Measurements from ENCODE around the gene CA11.
"Not testable (repeated sequence)": the region's sequence is repeated elsewhere in the genome, so short reads cannot be mapped to it uniquely, and the experiment has no call there.

DNA sequence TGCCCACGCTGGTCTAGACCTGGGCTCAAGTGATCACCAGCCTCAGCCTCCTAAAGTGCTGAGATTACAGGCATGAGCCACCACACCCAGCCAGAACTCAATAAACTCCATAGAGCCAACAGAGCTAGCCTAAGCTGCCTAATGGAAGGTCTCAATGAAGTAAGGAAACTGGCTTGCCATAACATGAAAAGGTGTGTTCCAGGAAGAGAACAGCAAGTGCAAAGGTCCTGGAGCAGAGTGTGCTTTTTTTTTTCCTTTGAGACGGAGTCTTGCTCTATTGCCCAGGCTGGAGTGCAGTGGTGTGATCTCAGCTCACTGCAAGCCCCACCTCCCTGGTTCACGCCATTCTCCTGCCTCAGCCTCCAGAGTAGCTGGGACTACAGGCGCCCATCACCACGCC lies 11.8 kb upstream of the CA11 start:
- not testable (repeated sequence) for TF ChIP-seq POLR2AphosphoS5 (IDR thresholded peaks at IDR 0.05; ENCODE audit: low read depth, low read length)
- TF ChIP-seq, protein P1, sequence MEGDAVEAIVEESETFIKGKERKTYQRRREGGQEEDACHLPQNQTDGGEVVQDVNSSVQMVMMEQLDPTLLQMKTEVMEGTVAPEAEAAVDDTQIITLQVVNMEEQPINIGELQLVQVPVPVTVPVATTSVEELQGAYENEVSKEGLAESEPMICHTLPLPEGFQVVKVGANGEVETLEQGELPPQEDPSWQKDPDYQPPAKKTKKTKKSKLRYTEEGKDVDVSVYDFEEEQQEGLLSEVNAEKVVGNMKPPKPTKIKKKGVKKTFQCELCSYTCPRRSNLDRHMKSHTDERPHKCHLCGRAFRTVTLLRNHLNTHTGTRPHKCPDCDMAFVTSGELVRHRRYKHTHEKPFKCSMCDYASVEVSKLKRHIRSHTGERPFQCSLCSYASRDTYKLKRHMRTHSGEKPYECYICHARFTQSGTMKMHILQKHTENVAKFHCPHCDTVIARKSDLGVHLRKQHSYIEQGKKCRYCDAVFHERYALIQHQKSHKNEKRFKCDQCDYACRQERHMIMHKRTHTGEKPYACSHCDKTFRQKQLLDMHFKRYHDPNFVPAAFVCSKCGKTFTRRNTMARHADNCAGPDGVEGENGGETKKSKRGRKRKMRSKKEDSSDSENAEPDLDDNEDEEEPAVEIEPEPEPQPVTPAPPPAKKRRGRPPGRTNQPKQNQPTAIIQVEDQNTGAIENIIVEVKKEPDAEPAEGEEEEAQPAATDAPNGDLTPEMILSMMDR (IDR thresholded peaks at IDR 0.05), result not testable (repeated sequence)
- TF ChIP-seq, protein P2, sequence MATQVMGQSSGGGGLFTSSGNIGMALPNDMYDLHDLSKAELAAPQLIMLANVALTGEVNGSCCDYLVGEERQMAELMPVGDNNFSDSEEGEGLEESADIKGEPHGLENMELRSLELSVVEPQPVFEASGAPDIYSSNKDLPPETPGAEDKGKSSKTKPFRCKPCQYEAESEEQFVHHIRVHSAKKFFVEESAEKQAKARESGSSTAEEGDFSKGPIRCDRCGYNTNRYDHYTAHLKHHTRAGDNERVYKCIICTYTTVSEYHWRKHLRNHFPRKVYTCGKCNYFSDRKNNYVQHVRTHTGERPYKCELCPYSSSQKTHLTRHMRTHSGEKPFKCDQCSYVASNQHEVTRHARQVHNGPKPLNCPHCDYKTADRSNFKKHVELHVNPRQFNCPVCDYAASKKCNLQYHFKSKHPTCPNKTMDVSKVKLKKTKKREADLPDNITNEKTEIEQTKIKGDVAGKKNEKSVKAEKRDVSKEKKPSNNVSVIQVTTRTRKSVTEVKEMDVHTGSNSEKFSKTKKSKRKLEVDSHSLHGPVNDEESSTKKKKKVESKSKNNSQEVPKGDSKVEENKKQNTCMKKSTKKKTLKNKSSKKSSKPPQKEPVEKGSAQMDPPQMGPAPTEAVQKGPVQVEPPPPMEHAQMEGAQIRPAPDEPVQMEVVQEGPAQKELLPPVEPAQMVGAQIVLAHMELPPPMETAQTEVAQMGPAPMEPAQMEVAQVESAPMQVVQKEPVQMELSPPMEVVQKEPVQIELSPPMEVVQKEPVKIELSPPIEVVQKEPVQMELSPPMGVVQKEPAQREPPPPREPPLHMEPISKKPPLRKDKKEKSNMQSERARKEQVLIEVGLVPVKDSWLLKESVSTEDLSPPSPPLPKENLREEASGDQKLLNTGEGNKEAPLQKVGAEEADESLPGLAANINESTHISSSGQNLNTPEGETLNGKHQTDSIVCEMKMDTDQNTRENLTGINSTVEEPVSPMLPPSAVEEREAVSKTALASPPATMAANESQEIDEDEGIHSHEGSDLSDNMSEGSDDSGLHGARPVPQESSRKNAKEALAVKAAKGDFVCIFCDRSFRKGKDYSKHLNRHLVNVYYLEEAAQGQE (IDR thresholded peaks at IDR 0.05; ENCODE audit: insufficient read depth in 1 of 2, low read depth in 2 of 2, low read length in 1 of 2), result not testable (repeated sequence)
